CD4-positive, alpha-beta T cell (primary cell): ENCODE measurements around the gene C19orf25. TPM values are rescaled to one million over a fixed set of nuclear protein-coding genes. Genes with fewer than 3 reads are reported as not detected.
A peak's percentile ranks its signal among the peaks of the same experiment; 100 is the strongest.

Experiments
- ATAC-seq: fragments of 200-7000 bp; cut with Tn5 transposase; one replicate; pipeline ENCODE4 v1.10.0; 2022; ENCODE audit warnings: mild to moderate bottlenecking; ENCODE audit not compliant: poor library complexity
- CTCF ChIA-PET: fragments of 350-600 bp; sonication (Branson Sonifier 250); formaldehyde crosslinking; loops from one replicate; lab custom pipeline; 2021; ENCODE audit warnings: antibody characterized with exemption, inconsistent platforms; lab: Charles Lee
- POLR2A ChIA-PET: fragments of 350-600 bp; sonication (Branson Sonifier 250); formaldehyde crosslinking; loops from one replicate; lab custom pipeline; 2021; ENCODE audit warnings: antibody characterized with exemption, inconsistent platforms; lab: Charles Lee
- DNase-seq, 14 experiments: peaks; one replicate each; pipeline ENCODE4 v3.0.0-alpha.2; 2013 to 2020; ENCODE audit warnings: mixed read lengths in 2 of 14
- H3K27ac ChIP-seq, 2 donors: one replicate each; pipeline versions ENCODE4 v1.5.1 to v1.7.0; 2013; ENCODE audit warnings: low read length in 2 of 2, low read depth in 1 of 2, mild to moderate bottlenecking in 1 of 2
- H3K27me3 ChIP-seq, 2 experiments: 1 replicate in 1 of 2; 2 replicates in 1 of 2; pipeline versions ENCODE4 v1.6.1 to v1.7.0; 2013; ENCODE audit warnings: low read length in 2 of 2, control low read depth in 1 of 2, mild to moderate bottlenecking in 1 of 2, moderate library complexity in 1 of 2; ENCODE audit not compliant: insufficient read depth in 2 of 2, control insufficient read depth in 1 of 2
- H3K36me3 ChIP-seq: one replicate; pipeline ENCODE4 v1.6.1; 2013; ENCODE audit warnings: low read length, control low read depth; ENCODE audit not compliant: insufficient read depth
- H3K4me1 ChIP-seq: one replicate; pipeline ENCODE4 v1.6.1; 2013; ENCODE audit warnings: low read length, control low read depth; ENCODE audit not compliant: insufficient read depth
- H3K4me3 ChIP-seq: one replicate; pipeline ENCODE4 v1.5.1; 2013; ENCODE audit warnings: mild to moderate bottlenecking, low read length, moderate library complexity
- H3K9me3 ChIP-seq, 2 experiments: 1 replicate in 1 of 2; 2 replicates in 1 of 2; pipeline versions ENCODE4 v1.6.1 to v1.7.0; 2013; ENCODE audit warnings: low read length in 2 of 2, mild to moderate bottlenecking in 2 of 2, control low read depth in 1 of 2, moderate library complexity in 1 of 2; ENCODE audit not compliant: control insufficient read depth in 1 of 2, insufficient read depth in 1 of 2
- H3K27ac Mint-ChIP-seq: one replicate; pipeline ENCODE4 v1.8.0; 2020; ENCODE audit warnings: mixed read lengths
- H3K27me3 Mint-ChIP-seq: one replicate; pipeline ENCODE4 v1.8.0; 2021; ENCODE audit warnings: mixed read lengths
- H3K36me3 Mint-ChIP-seq: one replicate; pipeline ENCODE4 v1.8.0; 2021; ENCODE audit warnings: low read depth, mixed read lengths
- H3K4me1 Mint-ChIP-seq: one replicate; pipeline ENCODE4 v1.8.0; 2021; ENCODE audit warnings: low read depth, mixed read lengths
- H3K4me3 Mint-ChIP-seq: one replicate; pipeline ENCODE4 v1.8.0; 2020; ENCODE audit warnings: mild to moderate bottlenecking, mixed read lengths
- H3K9me3 Mint-ChIP-seq: one replicate; pipeline ENCODE4 v1.8.0; 2020; ENCODE audit warnings: mixed read lengths
- intact Hi-C, 2 experiments: fragments of 100-400 bp; cut with DNase I in 1 of 2; cut with micrococcal nuclease in 1 of 2; formaldehyde crosslinking; loops; one replicate each; pipeline versions ENCODE4 v1.15.1 to v1.9.0; 2023 to 2025; cut with DNase I, micrococcal nuclease
- total RNA-seq, 174 experiments: library from RNA in 2 of 174; stranded (reverse) in 2 of 174; gene quantifications; one replicate each; pipeline ENCODE4 v1.2.3 and lab custom pipeline; 2021 to 2026
- TF ChIP-seq, protein P1 (sequence below): fragments of 200-600 bp; IDR thresholded peaks from one replicate; pipeline ENCODE4 v1.8.0; 2022; ENCODE audit warnings: antibody characterized with exemption, mild to moderate bottlenecking

The C19orf25 gene
- total RNA-seq, 2 experiments from 2014 or later: 14.9 to 15.8 TPM

- peaks cover 36% of the 10 kb centered on the region for H3K4me1 Mint-ChIP-seq
- Histone ChIP-seq H3K27me3 (peaks cover 69 to 88% of the 10 kb centered on the region in 2 experiments), H3K27ac (no peak overlapping the region), H3K9me3 (peaks cover 0 to 46% of the 10 kb centered on the region in 2 experiments), H3K36me3 (no peaks in the 10 kb centered on the region), H3K4me1 (peaks cover 42% of the 10 kb centered on the region), H3K4me3 (no peak overlapping the region)
- ChIA-PET CTCF (no interaction called here), POLR2A (interaction anchor here (0.6 to 0.7 kb wide), 3 partner anchors 155 to 311 kb away, joined by 3 read pairs; no protein-coding TSS in a partner anchor)
- no peak for DNase-seq
- intact Hi-C loops: no loop called here
- peak overlapping the region; percentile 22 for H3K4me3 Mint-ChIP-seq
- no peaks in the 10 kb centered on the region for H3K9me3 Mint-ChIP-seq
- H3K27ac Mint-ChIP-seq: no peak overlapping the region
- H3K36me3 Mint-ChIP-seq: no peaks in the 10 kb centered on the region
- ATAC-seq: no peak
- TF ChIP-seq, protein P1, sequence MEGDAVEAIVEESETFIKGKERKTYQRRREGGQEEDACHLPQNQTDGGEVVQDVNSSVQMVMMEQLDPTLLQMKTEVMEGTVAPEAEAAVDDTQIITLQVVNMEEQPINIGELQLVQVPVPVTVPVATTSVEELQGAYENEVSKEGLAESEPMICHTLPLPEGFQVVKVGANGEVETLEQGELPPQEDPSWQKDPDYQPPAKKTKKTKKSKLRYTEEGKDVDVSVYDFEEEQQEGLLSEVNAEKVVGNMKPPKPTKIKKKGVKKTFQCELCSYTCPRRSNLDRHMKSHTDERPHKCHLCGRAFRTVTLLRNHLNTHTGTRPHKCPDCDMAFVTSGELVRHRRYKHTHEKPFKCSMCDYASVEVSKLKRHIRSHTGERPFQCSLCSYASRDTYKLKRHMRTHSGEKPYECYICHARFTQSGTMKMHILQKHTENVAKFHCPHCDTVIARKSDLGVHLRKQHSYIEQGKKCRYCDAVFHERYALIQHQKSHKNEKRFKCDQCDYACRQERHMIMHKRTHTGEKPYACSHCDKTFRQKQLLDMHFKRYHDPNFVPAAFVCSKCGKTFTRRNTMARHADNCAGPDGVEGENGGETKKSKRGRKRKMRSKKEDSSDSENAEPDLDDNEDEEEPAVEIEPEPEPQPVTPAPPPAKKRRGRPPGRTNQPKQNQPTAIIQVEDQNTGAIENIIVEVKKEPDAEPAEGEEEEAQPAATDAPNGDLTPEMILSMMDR: no peak
- H3K27me3 Mint-ChIP-seq: peaks cover 66% of the 10 kb centered on the region
These were observed 25.3 kb downstream of the C19orf25 start for GRCh38 chr19:1453525-1454364.

DNA sequence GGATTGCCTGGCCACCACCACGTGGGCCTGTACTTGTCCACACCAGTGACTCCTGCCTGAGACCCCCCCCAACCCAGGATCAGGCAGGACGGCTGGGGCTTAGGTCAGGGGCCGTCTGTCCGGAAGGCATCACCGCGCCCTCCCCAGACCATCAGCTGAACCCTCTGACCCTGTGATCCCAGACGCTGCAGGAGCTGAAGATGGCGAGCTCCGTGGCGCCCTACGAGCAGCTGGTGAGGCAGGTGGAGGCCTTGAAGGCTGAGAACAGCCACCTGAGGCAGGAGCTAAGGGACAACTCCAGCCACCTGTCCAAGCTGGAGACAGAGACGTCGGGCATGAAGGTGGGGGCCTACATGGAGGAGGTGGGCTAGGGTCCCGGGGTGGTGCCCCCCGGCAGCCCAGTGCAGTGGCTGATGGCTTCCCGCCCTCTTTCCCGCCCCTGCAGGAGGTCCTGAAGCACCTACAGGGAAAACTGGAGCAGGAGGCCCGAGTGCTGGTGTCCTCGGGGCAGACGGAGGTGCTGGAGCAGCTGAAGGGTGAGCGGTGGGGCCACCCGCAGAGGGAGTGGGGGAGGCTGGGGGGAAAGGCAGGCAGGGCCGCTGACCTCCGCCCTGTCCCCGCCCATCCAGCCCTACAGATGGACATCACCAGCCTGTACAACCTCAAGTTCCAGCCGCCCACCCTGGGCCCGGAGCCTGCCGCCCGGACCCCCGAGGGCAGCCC, 26.1 kb downstream of the C19orf25 start:
- Mint-ChIP-seq H3K27ac (no peak overlapping the region), H3K36me3 (no peaks in the 10 kb centered on the region), H3K27me3 (peaks cover 69% of the 10 kb centered on the region), H3K9me3 (no peaks in the 10 kb centered on the region), H3K4me1 (peaks cover 32% of the 10 kb centered on the region), H3K4me3 (no peak overlapping the region)
- Histone ChIP-seq H3K36me3 (no peaks in the 10 kb centered on the region), H3K27me3 (peaks cover 71 to 94% of the 10 kb centered on the region in 2 experiments), H3K4me3 (no peak overlapping the region), H3K9me3 (peaks cover 0 to 48% of the 10 kb centered on the region in 2 experiments), H3K27ac (no peak overlapping the region), H3K4me1 (peaks cover 42% of the 10 kb centered on the region)
- CTCF ChIA-PET: interaction anchor here (0.6 kb wide), 1 partner anchor 939 kb away, joined by 4 read pairs; no protein-coding TSS in a partner anchor
- TF ChIP-seq, protein P1: no peak
- ATAC-seq: no peak
- POLR2A ChIA-PET: no interaction called here
- intact Hi-C loops: no loop called here
- no peak for DNase-seq

DNA sequence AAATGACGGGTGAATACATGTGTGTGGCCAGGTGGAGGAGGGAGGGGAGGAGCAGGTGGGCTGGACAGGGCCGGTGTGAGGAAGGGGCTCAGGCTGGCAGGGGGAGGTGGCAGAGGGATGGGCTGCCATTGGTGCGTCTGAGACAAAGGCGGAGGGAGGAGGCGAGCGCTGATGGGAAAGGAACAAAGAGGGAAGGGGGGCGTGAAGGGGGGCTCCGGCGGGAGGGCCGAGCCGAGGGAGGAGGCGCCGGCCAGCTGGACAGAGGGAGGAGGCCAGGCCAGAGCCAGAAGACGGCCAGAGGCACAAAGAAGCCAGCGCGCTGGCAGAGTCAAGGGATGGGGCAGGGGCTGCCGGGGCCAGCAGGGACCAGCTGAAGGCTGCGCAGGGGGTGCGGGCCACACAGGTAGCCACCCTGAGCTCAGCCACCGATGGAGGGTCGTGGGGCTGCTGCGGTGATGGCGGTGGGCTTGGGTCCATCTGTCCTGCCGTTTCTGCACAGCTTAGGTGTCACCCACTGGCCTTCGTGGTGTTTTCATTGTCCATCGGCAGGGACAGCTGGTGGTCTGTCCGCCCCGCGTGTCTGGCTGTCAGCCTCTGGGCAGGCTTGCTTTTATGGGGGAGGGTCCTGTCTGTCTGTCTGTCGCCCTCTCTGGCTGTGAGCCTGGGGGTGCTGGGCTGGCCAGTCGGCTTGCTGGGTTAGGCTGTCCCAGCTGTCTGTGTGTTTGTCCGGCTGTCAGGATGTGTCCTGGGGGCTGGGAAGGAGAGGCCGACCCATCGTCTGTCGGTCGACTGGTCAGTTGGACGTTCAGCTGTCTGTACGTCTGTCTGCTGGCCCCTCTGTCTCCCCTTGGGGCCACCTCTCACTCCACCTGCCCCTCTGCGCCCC, 26.9 kb downstream of the C19orf25 start:
- H3K4me1 ChIP-seq: peaks cover 42% of the 10 kb centered on the region
- intact Hi-C loops: no loop called here
- H3K27ac Mint-ChIP-seq: no peak overlapping the region
- H3K27me3 Mint-ChIP-seq: peaks cover 74% of the 10 kb centered on the region
- peaks cover 31% of the 10 kb centered on the region for H3K4me1 Mint-ChIP-seq
- ChIA-PET POLR2A (no interaction called here), CTCF (interaction anchor here (0.6 kb wide), 1 partner anchor 940 kb away, joined by 4 read pairs; no protein-coding TSS in a partner anchor)
- ATAC-seq (no peak), DNase-seq (no peak)
- H3K36me3 Mint-ChIP-seq: no peaks in the 10 kb centered on the region
- H3K4me3 Mint-ChIP-seq: no peak overlapping the region
- H3K9me3 Mint-ChIP-seq: no peaks in the 10 kb centered on the region
- peaks cover 0 to 56% of the 10 kb centered on the region in 2 experiments for H3K9me3 ChIP-seq
- TF ChIP-seq, protein P1: no peak
- H3K27ac ChIP-seq: no peak overlapping the region
- H3K36me3 ChIP-seq: no peaks in the 10 kb centered on the region
- H3K4me3 ChIP-seq: no peak overlapping the region
- peaks cover 75 to 97% of the 10 kb centered on the region in 2 experiments for H3K27me3 ChIP-seq
